GM12878 (cell line): ENCODE results near the gene C1QTNF1. TPM values are rescaled to one million over a fixed set of nuclear protein-coding genes. Genes with fewer than 3 reads are reported as not detected.
"Not testable (repeated sequence)": the region's sequence is repeated elsewhere in the genome, so short reads cannot be mapped to it uniquely, and the experiment has no call there.

Experiments used
- ATAC-seq: fragments of 200-7000 bp; cut with Tn5 transposase; 3 replicates; pipeline ENCODE4 v1.9.1; 2020; ENCODE audit warnings: mild to moderate bottlenecking, moderate library complexity
- BruUV-seq: library from RNA; stranded (reverse); fragments of 400-500 nt; replicated peaks from 2 replicates; lab custom pipeline; 2021; lab: Mats Ljungman, UMichigan
- CTCF ChIA-PET: fragments of 300-600 bp; sonication (Branson Sonifier 250); formaldehyde crosslinking; extraction: SDS; loops from one replicate; lab custom pipeline; 2021; ENCODE audit warnings: inconsistent platforms; lab: Yijun Ruan, JAX
- POLR2A ChIA-PET: fragments of 350-600 bp; formaldehyde crosslinking; extraction: SDS; loops from one replicate; lab custom pipeline; 2021; ENCODE audit warnings: inconsistent platforms; lab: Charles Lee
- RAD21 ChIA-PET: fragments of 300-600 bp; sonication (Branson Sonifier 250); formaldehyde crosslinking; loops from one replicate; lab custom pipeline; 2023; ENCODE audit warnings: antibody characterized with exemption; ENCODE audit not compliant: unreplicated experiment; lab: Charles Lee
- SMC1A ChIA-PET: fragments of 300-600 bp; sonication (Branson Sonifier 250); formaldehyde crosslinking; loops from one replicate; lab custom pipeline; 2023; ENCODE audit not compliant: unreplicated experiment, uncharacterized antibody; lab: Charles Lee
- DNase-seq: peaks from one replicate; pipeline ENCODE4 v3.0.0-alpha.2; 2011; ENCODE audit warnings: low read depth, low spot score
- FAIRE-seq: peaks from 3 replicates; lab custom pipeline; 2011; peaks lifted over from hg19 to GRCh38; lab: Jason Lieb, UNC
- H2AFZ ChIP-seq: 2 replicates; pipeline ENCODE4 v1.6.0; 2011; ENCODE audit warnings: low read depth, low read length, control low read depth; ENCODE audit not compliant: control insufficient read depth
- H3K27ac ChIP-seq: 2 replicates; pipeline ENCODE4 v1.5.1; 2011; ENCODE audit warnings: control low read depth; ENCODE audit not compliant: control insufficient read depth, insufficient read depth
- H3K27me3 ChIP-seq, 2 experiments: replicated peaks in 1 of 2; 2 replicates each; pipeline versions ENCODE4 v1.6.0 to v1.6.1; 2011; ENCODE audit warnings: low read length in 1 of 2; ENCODE audit not compliant: control insufficient read depth in 2 of 2, insufficient read depth in 2 of 2
- H3K36me3 ChIP-seq, 2 experiments: 2 replicates each; pipeline ENCODE4 v1.5.1; 2011; ENCODE audit warnings: low read length in 1 of 2; ENCODE audit not compliant: control insufficient read depth in 2 of 2, insufficient read depth in 2 of 2
- H3K4me1 ChIP-seq: 2 replicates; pipeline ENCODE4 v1.6.1; 2011; ENCODE audit warnings: mild to moderate bottlenecking, low read length, moderate library complexity, mixed read lengths; ENCODE audit not compliant: control insufficient read depth, insufficient read depth
- H3K4me2 ChIP-seq: 2 replicates; pipeline ENCODE4 v1.6.0; 2011; ENCODE audit warnings: control low read depth; ENCODE audit not compliant: control insufficient read depth, insufficient read depth
- H3K4me3 ChIP-seq: fragments of 200-600 bp; sonication (generic); 2 replicates; pipeline ENCODE4 v1.5.1; 2016
- H3K79me2 ChIP-seq: 2 replicates; pipeline ENCODE4 v1.6.0; 2011; ENCODE audit warnings: low read length; ENCODE audit not compliant: control insufficient read depth, insufficient read depth
- H3K9ac ChIP-seq: 2 replicates; pipeline ENCODE4 v1.8.0; 2011; ENCODE audit warnings: low read length, control low read depth, mixed read lengths; ENCODE audit not compliant: control insufficient read depth, insufficient read depth
- H3K9me3 ChIP-seq: replicated peaks from 3 replicates; pipeline ENCODE4 v1.5.1; 2011; ENCODE audit warnings: mild to moderate bottlenecking, low read length; ENCODE audit not compliant: control insufficient read depth, insufficient read depth
- H4K20me1 ChIP-seq: 2 replicates; pipeline ENCODE4 v1.6.0; 2011; ENCODE audit not compliant: control insufficient read depth, insufficient read depth
- BACH1 ChIP-seq: fragments of 450-650 bp; IDR thresholded peaks from 2 replicates; pipeline ENCODE4 v1.6.1; 2017; ENCODE audit warnings: mild to moderate bottlenecking, borderline replicate concordance
- CHD4 ChIP-seq: fragments of 200-600 bp; sonication (generic); IDR thresholded peaks from 2 replicates; pipeline ENCODE4 v1.6.1; 2016; ENCODE audit warnings: mild to moderate bottlenecking
- NBN ChIP-seq: fragments of 450-650 bp; IDR thresholded peaks from 2 replicates; pipeline ENCODE4 v1.6.1; 2016
- SMAD1 ChIP-seq: fragments of 450-650 bp; IDR thresholded peaks from 2 replicates; pipeline ENCODE4 v1.6.1; 2018; ENCODE audit warnings: mild to moderate bottlenecking, low read depth; ENCODE audit not compliant: partially characterized antibody
- STAT1 ChIP-seq: fragments of 450-650 bp; conservative IDR thresholded peaks from 2 replicates; pipeline ENCODE4 v1.6.1; 2014; ENCODE audit warnings: antibody characterized with exemption, mild to moderate bottlenecking
- WGBS: methylation state at CpG from one replicate; pipeline ENCODE4 v1.1.6; 2016; ENCODE audit warnings: low lambda C conversion rate; ENCODE audit not compliant: insufficient replicate concordance, insufficient coverage; ENCODE audit errors: missing lambda C conversion rate; 5-methylcytosine and 5-hydroxymethylcytosine counted together
- in situ Hi-C: fragments of 300-500 bp; cut with MboI; formaldehyde crosslinking; loops from 9 replicates; pipeline ENCODE4 v1.14.3; 2018; ENCODE audit warnings: mixed read lengths
- intact Hi-C: fragments of 100-400 bp; cut with micrococcal nuclease; formaldehyde crosslinking; loops from one replicate; pipeline ENCODE4 v1.14.2; 2022; ENCODE audit not compliant: unreplicated experiment
- polyA plus RNA-seq, 11 experiments: library from polyadenylated mRNA; depleted of rRNA in 4 of 11; unstranded in 6 of 11; stranded (reverse) in 5 of 11; fragments of >200 nt; fragmentation: Nextera tagmentation in 4 of 11; fragmentation: Illumina TruSeq in 1 of 11; extraction: Ambion mirVana in 4 of 11; extraction: Trizol in 1 of 11; gene quantifications; 1 replicate in 1 of 11; 2 replicates in 10 of 11; pipeline versions ENCODE4 v1.2.1 to v1.2.3, GENCODE V29; 2011 to 2016; ENCODE audit warnings: inconsistent platforms in 2 of 11, missing spikeins in 2 of 11, low read depth in 1 of 11
- total RNA-seq, 4 experiments: library from RNA; depleted of rRNA in 3 of 4; stranded (reverse); fragments of >200 nt in 3 of 4; fragmentation: Illumina TruSeq in 1 of 4; extraction: Trizol in 1 of 4; gene quantifications; 2 replicates each; pipeline versions ENCODE4 v1.2.1 to v1.2.3, GENCODE V29; 2013 to 2021
- TF ChIP-seq, protein P1 (sequence below): fragments of 150-350 bp; IDR thresholded peaks from 2 replicates; pipeline ENCODE4 v1.6.1; 2014; ENCODE audit warnings: mild to moderate bottlenecking, low read depth, low read length
- TF ChIP-seq, protein P2 (sequence below): fragments of 450-650 bp; IDR thresholded peaks from 2 replicates; pipeline ENCODE4 v1.6.1; 2016; ENCODE audit warnings: mild to moderate bottlenecking

C1QTNF1 gene
- total and polyA plus RNA-seq, 10 of the 15 experiments (the other 5 are each of a cell fraction or from before 2014, with no cell fraction given): 0.05 to 1.1 (median 0.15) TPM; not detected in 4

DNA sequence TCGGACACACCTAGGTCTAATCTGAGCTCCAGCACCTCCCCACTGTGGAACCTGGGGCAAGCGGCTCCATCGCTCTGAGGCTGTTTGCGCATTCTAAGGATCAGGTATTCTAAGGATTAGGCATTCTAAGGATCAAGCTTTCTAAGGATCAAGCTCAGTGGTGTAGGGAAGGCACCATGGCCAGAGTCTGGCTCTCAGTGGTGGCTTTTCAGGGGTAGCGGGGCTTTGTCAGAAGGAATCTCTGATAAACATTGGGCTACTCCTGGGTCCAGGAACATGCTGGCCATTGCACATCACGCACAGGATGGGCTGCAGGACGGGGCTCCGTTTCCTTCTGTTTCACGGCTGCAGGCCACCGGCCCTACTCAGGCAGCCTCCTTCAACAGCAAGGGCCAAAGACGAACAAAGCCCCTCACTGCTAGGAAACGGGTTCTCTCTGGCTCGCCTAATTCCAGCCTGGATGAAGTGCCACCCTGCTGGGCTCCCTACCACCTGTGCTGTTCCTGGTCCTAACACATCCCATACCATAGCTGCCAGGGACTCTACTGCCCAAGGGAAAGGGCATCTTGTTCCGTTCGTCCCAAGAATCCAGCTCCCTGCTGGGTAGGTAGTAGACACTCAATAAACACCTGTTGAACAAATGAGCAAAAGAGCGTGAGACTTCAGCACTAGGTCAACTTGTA is 5.5 kb downstream of the C1QTNF1 start:
- intact Hi-C loops: no loop called here
- Histone ChIP-seq H3K4me2 (no peak overlapping the region), H3K4me3 (no peak overlapping the region), H3K9ac (no peak overlapping the region), H3K27me3 (peaks cover 10 to 14% of the 10 kb centered on the region in 2 experiments), H3K79me2 (no peaks in the 10 kb centered on the region), H3K36me3 (no peaks in the 10 kb centered on the region), H3K27ac (no peak overlapping the region), H3K9me3 (no peaks in the 10 kb centered on the region), H3K4me1 (no peaks in the 10 kb centered on the region), H4K20me1 (no peaks in the 10 kb centered on the region), H2AFZ (no peak overlapping the region)
- DNase-seq (no peak), ATAC-seq (no peak), FAIRE-seq (no peak)
- 40% methylated on average over 16 of the region's 16 CpGs for WGBS
- RAD21 ChIA-PET: no interaction called here
- CTCF ChIA-PET: interaction anchor here (0.6 to 1.0 kb wide), 2 partner anchors 8 to 13 kb away, joined by 3 read pairs; no protein-coding TSS in a partner anchor
- POLR2A ChIA-PET: no interaction called here
- no peak for TF ChIP-seq SMAD1
- TF ChIP-seq, protein P1, sequence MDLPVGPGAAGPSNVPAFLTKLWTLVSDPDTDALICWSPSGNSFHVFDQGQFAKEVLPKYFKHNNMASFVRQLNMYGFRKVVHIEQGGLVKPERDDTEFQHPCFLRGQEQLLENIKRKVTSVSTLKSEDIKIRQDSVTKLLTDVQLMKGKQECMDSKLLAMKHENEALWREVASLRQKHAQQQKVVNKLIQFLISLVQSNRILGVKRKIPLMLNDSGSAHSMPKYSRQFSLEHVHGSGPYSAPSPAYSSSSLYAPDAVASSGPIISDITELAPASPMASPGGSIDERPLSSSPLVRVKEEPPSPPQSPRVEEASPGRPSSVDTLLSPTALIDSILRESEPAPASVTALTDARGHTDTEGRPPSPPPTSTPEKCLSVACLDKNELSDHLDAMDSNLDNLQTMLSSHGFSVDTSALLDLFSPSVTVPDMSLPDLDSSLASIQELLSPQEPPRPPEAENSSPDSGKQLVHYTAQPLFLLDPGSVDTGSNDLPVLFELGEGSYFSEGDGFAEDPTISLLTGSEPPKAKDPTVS: no peak
- TF ChIP-seq CHD4: no peak
- no peak for TF ChIP-seq BACH1
- no peak for TF ChIP-seq NBN
- TF ChIP-seq, protein P2, sequence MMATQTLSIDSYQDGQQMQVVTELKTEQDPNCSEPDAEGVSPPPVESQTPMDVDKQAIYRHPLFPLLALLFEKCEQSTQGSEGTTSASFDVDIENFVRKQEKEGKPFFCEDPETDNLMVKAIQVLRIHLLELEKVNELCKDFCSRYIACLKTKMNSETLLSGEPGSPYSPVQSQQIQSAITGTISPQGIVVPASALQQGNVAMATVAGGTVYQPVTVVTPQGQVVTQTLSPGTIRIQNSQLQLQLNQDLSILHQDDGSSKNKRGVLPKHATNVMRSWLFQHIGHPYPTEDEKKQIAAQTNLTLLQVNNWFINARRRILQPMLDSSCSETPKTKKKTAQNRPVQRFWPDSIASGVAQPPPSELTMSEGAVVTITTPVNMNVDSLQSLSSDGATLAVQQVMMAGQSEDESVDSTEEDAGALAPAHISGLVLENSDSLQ: no peak
- TF ChIP-seq STAT1: no peak
- SMC1A ChIA-PET: interaction anchor here (1.4 kb wide), 1 partner anchor 12 kb away, joined by 5 read pairs; no protein-coding TSS in a partner anchor
- in situ Hi-C loops: no loop called here
- BruUV-seq: no TSS peak

DNA sequence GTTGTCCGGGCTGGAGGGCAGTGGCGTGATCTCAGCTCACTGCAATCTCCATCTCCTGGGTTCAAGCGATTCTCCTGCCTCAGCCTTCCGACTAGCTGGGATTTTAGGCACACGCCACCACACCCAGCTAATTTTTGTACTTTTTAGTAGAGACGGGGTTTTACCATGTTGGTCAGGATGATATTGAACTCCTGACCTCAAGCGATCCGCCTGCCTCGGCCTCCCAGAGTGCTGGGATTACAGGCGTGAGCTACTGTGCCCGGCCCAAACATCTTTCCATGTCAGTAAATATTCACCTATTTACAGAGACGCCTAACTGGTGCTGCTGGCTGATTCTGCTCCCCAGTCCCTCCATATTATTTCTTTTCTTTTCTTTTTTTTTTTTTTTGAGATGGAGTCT is 6.7 kb downstream of the C1QTNF1 start:
- BruUV-seq: not testable (repeated sequence)

More for the DNA sequence above, 6.7 kb downstream of the C1QTNF1 start:
- RAD21 ChIA-PET, SMC1A ChIA-PET, H3K9ac ChIP-seq, ATAC-seq, in situ Hi-C loops, H3K4me2 ChIP-seq, H3K4me1 ChIP-seq, DNase-seq, intact Hi-C loops, H3K9me3 ChIP-seq, H3K4me3 ChIP-seq, POLR2A ChIA-PET, CTCF ChIA-PET, H2AFZ ChIP-seq, H3K27ac ChIP-seq, H3K27me3 ChIP-seq, H3K36me3 ChIP-seq, H4K20me1 ChIP-seq, H3K79me2 ChIP-seq, FAIRE-seq: not testable (repeated sequence)
- 32% methylated on average over 12 of the region's 12 CpGs for WGBS
